ENCODE results near the gene UBQLN3. TPM values are rescaled to one million over a fixed set of nuclear protein-coding genes. Genes with fewer than 3 reads are reported as not detected.

Gene UBQLN3
- total RNA-seq, 2 experiments from 2014 or later: not detected

DNA sequence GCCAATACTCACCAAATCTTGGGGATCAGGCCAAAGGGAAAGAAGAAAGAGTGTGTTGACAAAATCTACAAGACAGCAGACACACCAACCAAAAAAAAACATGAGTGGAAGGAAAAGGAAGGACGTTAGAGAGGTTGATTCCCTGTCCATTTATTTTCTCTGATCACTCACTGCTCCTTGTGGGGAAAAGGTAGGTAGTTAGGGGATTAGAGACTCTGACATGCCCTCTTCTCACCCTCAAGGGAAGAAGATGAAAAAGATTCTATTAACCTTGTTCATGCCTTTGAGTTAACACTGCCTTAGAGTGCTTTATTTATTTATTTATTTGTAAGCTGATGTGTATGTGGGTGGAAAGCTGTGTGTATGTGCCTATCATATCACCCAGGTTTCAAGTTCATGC is 38.7 kb upstream of the UBQLN3 start, which contains the start of gene OR52H1:
OR52H1 (minus strand) TSS at position 101 of the 400 bp plus-strand sequence. CDS start 3,035 bp downstream, outside the sequence.
- Histone ChIP-seq H3K9me3 (ENCODE audit: low read length) (no peaks in the 10 kb centered on the region), H3K9me2 (ENCODE audit: insufficient read depth, low read length) (no peaks in the 10 kb centered on the region), H2AFZ (ENCODE audit: low read length) (no peak within 1 kb of the TSS), H3K4me3 (ENCODE audit: low read depth, low read length, poor library complexity, severe bottlenecking) (no peak within 1 kb of the TSS), H3K4me1 (ENCODE audit: insufficient read depth, low read length, poor library complexity, severe bottlenecking) (no peaks in the 10 kb centered on the region), H3K36me3 (ENCODE audit: insufficient read depth, low read length) (no peaks in the 10 kb centered on the region), H3K4me2 (ENCODE audit: low read length) (no peak within 1 kb of the TSS), H4K20me1 (ENCODE audit: insufficient read depth, low read length) (no peaks in the 10 kb centered on the region), H3K79me2 (ENCODE audit: insufficient read depth, low read depth, low read length) (no peaks in the 10 kb centered on the region), H3K27ac (ENCODE audit: low read depth, low read length, poor library complexity, severe bottlenecking) (no peak within 1 kb of the TSS)
- intact Hi-C loops (cut with micrococcal nuclease; ENCODE audit: unreplicated experiment): no loop called here
- ChIA-PET POLR2A (no interaction called here), CTCF (ENCODE audit: unreplicated experiment) (no interaction called here)
- TF ChIP-seq EZH2phosphoT487 (IDR thresholded peaks at IDR 0.05; ENCODE audit: borderline replicate concordance, low read depth, low read length): no peak
- TF ChIP-seq, protein P1, sequence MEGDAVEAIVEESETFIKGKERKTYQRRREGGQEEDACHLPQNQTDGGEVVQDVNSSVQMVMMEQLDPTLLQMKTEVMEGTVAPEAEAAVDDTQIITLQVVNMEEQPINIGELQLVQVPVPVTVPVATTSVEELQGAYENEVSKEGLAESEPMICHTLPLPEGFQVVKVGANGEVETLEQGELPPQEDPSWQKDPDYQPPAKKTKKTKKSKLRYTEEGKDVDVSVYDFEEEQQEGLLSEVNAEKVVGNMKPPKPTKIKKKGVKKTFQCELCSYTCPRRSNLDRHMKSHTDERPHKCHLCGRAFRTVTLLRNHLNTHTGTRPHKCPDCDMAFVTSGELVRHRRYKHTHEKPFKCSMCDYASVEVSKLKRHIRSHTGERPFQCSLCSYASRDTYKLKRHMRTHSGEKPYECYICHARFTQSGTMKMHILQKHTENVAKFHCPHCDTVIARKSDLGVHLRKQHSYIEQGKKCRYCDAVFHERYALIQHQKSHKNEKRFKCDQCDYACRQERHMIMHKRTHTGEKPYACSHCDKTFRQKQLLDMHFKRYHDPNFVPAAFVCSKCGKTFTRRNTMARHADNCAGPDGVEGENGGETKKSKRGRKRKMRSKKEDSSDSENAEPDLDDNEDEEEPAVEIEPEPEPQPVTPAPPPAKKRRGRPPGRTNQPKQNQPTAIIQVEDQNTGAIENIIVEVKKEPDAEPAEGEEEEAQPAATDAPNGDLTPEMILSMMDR (conservative IDR thresholded peaks at IDR 0.05; ENCODE audit: low read length): no peak
- BruUV-seq (replicated peaks): no TSS peak
- no peak for DNase-seq (ENCODE audit: low spot score)

DNA sequence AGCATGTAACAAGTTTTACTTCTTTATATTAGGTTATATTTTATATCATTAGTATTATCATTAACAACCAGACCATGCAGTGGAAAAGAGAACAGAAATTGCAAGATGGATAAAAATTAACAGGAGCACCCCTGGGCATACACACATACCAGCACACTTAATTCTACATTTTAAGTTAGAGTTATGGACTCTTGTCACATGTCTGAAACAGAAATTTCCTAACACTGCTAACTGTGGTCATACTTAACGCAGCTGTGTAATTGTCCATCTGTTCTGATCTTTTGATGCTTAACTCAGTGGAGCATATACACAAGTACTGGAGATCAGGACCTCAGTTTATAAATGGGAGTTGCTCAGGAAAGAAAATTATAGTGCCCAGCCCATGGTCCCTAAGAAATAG is 38.2 kb upstream of the UBQLN3 start:
- BruUV-seq (replicated peaks): no TSS peak
- H3K4me1 ChIP-seq (ENCODE audit: insufficient read depth, low read length, poor library complexity, severe bottlenecking): no peaks in the 10 kb centered on the region
- CTCF ChIA-PET (ENCODE audit: unreplicated experiment): no interaction called here
- no peak overlapping the region for H3K4me2 ChIP-seq (ENCODE audit: low read length)
- H3K9me3 ChIP-seq (ENCODE audit: low read length): no peaks in the 10 kb centered on the region
- H4K20me1 ChIP-seq (ENCODE audit: insufficient read depth, low read length): no peaks in the 10 kb centered on the region
- H3K9me2 ChIP-seq (ENCODE audit: insufficient read depth, low read length): no peaks in the 10 kb centered on the region
- no peak overlapping the region for H3K27ac ChIP-seq (ENCODE audit: low read depth, low read length, poor library complexity, severe bottlenecking)
- H3K36me3 ChIP-seq (ENCODE audit: insufficient read depth, low read length): no peaks in the 10 kb centered on the region
- H2AFZ ChIP-seq (ENCODE audit: low read length): no peak overlapping the region
- no peak overlapping the region for H3K4me3 ChIP-seq (ENCODE audit: low read depth, low read length, poor library complexity, severe bottlenecking)
- DNase-seq (ENCODE audit: low spot score): no peak
- no peak for TF ChIP-seq EZH2phosphoT487 (IDR thresholded peaks at IDR 0.05; ENCODE audit: borderline replicate concordance, low read depth, low read length)
- TF ChIP-seq, protein P1 (conservative IDR thresholded peaks at IDR 0.05; ENCODE audit: low read length): no peak
- H3K79me2 ChIP-seq (ENCODE audit: insufficient read depth, low read depth, low read length): no peaks in the 10 kb centered on the region
- intact Hi-C loops (cut with micrococcal nuclease; ENCODE audit: unreplicated experiment): no loop called here
- POLR2A ChIA-PET: no interaction called here

DNA sequence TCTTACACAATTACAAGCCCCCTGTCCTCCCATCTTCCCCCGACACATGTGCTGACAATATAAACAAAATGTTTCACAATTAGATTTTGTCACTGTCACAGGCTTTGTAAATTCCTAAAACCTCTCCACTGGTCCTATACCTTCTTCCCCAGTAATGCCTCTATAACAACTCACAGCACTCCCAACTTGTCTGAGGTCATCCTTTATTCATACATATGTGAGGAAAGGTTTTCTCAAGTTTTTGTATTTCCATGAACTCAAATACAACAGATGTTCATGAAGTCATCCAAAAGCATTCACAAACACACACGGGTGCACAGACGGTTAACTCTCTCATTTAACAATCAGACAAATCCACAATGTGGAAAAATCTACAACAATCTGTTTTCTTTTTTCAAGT is 36.7 kb upstream of the UBQLN3 start:
- H4K20me1 ChIP-seq (ENCODE audit: insufficient read depth, low read length): no peaks in the 10 kb centered on the region
- no peak overlapping the region for H3K4me2 ChIP-seq (ENCODE audit: low read length)
- DNase-seq (ENCODE audit: low spot score): no peak
- ChIA-PET POLR2A (no interaction called here), CTCF (ENCODE audit: unreplicated experiment) (no interaction called here)
- no peaks in the 10 kb centered on the region for H3K4me1 ChIP-seq (ENCODE audit: insufficient read depth, low read length, poor library complexity, severe bottlenecking)
- H3K4me3 ChIP-seq (ENCODE audit: low read depth, low read length, poor library complexity, severe bottlenecking): no peak overlapping the region
- no peaks in the 10 kb centered on the region for H3K9me2 ChIP-seq (ENCODE audit: insufficient read depth, low read length)
- H3K9me3 ChIP-seq (ENCODE audit: low read length): no peaks in the 10 kb centered on the region
- no peak overlapping the region for H3K27ac ChIP-seq (ENCODE audit: low read depth, low read length, poor library complexity, severe bottlenecking)
- no peaks in the 10 kb centered on the region for H3K79me2 ChIP-seq (ENCODE audit: insufficient read depth, low read depth, low read length)
- BruUV-seq (replicated peaks): no TSS peak
- intact Hi-C loops (cut with micrococcal nuclease; ENCODE audit: unreplicated experiment): no loop called here
- TF ChIP-seq EZH2phosphoT487 (IDR thresholded peaks at IDR 0.05; ENCODE audit: borderline replicate concordance, low read depth, low read length): no peak
- no peaks in the 10 kb centered on the region for H3K36me3 ChIP-seq (ENCODE audit: insufficient read depth, low read length)
- no peak overlapping the region for H2AFZ ChIP-seq (ENCODE audit: low read length)
